Measurements from ENCODE around the gene CAPS2.
"Not testable (repeated sequence)": the region's sequence is repeated elsewhere in the genome, so short reads cannot be mapped to it uniquely, and the experiment has no call there.

Gene CAPS2

DNA sequence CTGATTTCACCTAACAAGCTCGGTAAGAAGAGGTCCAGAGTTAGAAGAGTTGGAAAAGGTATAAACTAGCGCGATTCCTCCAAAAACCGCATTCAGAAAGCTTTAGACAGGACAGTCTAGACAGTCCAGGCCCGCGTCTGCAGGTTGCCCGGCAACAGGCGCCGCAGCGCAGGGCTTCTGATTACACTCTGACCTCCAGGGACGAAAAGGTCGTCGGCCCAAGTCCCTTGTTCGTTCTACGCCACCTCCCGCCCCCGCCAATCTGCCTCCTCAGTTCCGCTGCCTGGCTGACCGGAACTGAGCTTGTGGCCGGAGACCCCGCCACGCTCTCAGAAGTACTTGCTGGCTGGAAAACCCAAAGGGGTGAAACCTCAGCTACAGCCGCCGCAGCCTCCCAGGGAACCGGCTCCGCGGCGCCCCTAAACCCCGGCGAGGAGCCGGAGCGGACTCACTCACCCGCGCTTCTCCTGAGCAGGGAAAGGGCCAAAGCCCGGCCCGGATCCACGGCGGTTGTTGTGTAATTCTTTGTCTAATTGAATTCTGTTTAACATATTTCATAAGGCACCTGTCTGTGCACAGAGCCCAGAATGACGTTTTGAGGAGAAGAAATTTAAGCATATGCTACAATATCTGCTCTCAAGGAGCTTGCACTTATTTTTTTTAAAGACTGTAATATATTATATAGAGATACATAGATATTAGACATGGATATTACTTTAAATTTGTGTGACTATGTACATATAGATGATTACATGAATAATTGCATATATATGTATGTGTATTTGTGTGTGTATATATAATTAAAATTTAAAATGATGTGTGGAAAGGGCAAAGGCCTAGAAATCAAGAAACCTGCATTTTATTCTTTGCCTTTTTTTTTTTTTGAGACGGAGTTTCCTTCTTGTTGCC, at the start of gene CAPS2:
Gene CAPS2 (minus strand): TSS at position 407 of the 909 bp plus-strand sequence. CDS start 3,826 bp downstream, outside the sequence.
- peak; percentile 16 to 42 for DNase-seq (ENCODE audit: low read depth in 2 of 2)

DNA sequence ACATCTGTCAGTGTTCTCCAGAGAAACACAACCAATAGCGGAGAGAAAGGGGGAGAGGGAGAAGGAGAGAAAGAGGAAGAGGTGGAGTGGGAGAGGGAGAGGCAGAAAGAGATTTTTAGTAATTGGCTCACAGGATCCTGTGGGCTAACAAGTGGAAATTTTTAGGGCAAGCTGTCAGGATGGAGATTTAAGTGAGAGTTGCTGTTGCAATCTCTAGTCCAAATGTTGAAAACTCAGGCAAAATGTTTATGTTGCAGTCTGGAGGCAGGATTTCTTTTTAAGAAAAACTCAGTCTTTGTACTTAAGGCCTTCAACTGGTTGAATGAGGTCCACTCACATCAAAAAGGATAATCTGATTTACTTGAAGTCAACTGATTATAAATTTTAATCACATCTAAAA, 48.2 kb upstream of the CAPS2 start:
- no peak for DNase-seq (ENCODE audit: low read depth in 2 of 2)

DNA sequence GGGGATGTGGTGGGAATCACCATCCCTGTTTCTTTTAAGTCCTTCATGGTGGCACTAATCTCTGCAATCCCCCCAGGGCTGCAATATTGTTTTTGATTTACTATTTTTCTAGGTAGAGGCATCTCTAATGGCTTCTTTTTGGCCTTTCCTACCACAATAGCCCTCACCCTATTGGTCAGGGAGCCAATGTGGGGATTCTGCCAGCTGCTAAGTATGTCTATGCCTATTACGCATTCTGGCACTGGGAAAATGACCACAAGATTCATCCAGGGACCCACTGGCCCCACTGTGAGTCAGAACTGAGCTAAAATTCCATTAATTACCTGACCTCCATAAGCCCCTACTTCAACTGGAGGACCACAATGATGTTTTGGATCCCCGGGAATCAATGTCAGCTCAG, 44.8 kb upstream of the CAPS2 start:
- no peak for DNase-seq (ENCODE audit: low read depth in 2 of 2)

DNA sequence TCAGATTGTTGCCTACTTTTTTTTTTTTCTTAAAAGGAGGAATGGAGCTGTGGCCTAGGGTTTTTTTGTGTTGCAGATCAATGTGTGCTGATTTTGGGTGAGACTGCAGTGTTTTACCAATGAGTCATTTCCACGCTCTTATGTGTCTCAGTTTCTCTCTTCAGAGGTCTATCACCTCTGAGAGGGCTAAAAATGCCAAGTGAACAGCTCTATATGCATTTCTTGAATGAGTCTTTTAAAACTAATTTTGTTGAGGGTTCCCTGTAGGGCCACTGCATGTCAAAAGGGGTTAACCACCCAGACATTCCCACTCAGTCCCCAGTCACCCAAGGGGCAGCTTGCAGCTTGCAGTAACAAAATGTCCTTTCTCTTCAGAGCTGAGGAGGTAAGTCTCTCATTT, 36.5 kb upstream of the CAPS2 start:
- no peak for DNase-seq (ENCODE audit: low read depth in 2 of 2)

DNA sequence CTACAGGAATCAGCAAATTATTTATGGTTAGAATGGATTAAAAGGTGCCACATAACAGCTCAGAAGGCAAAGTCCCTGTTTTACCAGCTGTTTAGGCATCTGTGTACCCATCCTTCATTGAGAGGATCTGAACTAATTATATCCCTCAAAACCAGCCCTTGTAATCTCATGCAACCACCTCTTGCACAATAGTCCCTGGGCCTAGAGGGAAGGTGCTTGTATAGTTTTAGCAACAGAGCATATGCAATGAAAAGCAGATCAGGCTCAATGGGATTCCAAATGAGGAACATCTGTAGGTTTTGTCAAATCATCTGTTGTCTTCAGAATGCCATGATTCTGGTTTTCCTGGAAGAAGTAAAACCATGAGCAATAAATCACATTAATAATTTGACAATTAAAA, 34.8 kb upstream of the CAPS2 start:
- DNase-seq (ENCODE audit: low read depth in 2 of 2): no peak

DNA sequence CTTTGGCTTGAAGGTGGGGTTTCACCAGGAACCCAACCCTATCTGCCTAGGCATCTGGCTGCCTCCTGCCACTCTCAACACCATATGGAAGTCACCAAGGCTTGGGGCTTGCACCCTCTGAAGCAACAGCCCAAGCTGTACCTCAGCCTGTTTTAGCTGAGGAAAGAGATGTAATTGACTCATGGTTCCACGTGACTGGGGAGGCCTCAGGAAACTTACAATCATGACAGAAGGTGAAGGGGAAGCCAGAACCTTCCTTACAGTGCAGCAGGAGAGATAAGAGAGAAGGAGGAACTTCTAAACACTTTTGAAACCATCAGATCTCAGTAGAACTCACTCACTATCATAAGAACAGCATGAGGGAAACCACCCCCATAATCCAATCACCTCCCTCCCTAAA, 31.3 kb upstream of the CAPS2 start:
- DNase-seq (ENCODE audit: low read depth in 2 of 2): no peak

DNA sequence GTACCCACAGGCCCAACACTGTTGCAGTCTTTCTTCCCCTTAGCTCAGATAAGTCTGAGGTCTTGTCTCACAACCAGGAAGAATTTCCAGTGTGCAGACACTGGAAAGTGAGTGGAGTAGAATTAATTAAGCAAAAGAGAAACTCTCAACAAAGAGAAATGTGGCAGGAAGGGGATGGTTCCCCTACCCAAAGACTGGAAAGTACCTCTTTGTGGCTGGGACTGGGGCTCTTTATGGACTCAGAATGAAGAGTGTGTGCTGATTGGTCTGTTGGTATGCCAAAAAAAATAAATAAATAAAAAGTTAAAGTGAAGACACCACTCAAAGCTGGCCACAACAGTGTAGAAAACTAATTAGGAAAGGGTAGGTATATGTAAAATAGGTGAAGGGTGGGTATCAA, 30.8 kb upstream of the CAPS2 start:
- DNase-seq (ENCODE audit: low read depth in 2 of 2): no peak

DNA sequence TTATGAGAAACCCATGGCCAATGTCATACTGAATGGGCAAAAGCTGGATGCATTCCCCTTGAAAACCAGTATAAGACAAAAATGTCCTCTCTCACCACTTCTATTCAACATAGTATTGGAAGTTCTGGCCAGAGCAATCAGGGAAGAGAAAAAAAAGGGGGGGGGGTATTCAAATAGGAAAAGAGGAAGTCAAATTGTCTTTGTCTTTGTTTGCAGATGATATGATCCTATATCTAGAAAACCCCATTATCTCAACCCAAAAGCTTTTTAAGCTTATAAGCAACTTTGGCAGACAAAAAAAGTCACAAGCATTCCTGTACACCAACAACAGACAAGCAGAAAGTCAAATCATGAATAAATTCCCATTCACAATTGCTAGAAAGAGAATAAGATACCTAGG, 23.9 kb upstream of the CAPS2 start:
- DNase-seq (ENCODE audit: low read depth in 2 of 2): no peak

DNA sequence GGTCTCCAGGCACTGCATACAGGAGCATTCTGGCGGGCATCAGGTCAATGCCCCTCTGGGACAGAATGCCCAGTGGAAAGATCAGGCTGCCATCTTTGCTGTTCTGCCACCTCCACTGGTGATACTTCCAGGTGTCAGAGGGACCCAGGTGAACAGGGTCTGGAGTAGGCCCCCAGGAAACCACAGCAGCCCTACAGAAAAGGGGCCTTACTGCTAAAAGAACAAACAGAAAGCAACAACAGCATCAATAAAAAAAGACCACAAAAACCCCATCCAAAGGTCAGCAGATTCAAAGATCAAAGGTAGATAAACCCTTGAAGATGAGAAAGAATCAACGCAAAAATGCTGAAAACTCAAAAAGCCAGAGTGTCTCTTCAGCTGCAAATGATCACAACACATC, 20.3 kb upstream of the CAPS2 start:
- DNase-seq (ENCODE audit: low read depth in 2 of 2): no peak

DNA sequence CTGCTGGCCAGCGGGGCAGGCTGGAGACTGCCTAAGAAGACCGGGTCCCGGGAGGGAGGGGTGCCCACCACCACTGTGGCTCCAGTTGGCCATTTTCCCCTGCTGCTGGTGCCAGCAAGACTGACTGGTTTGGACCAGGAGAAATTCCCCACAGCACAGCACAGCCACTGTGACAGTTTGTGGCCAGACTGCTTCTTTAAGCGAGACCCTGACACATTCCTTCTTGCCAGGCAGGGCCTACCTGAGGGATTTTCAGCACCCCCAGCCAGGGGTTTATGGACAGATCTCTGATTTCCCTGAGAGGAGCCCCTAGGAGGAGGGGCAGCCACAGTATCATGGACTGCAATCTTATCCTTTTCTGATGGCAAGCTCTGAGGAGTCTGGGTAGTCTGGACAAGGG, 19.8 kb upstream of the CAPS2 start:
- DNase-seq (ENCODE audit: low read depth in 2 of 2): no peak

DNA sequence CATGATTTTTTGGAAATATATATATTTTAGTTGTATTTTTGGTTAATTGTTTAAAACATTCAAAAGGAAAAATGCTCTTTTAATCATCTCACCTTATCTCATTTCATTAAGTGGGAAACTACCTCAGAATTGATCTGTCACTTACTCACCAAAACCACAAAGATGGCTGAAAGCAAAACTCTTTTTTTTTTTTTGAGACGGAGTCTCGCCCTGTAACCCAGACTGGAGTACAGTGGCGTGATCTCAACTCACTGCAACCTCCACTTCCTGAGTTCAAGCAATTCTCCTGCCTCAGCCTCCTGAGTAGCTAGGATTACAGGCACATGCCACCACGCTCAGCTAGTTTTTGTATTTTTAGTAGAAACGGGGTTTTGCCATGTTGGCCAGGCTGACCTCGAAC, 16.1 kb upstream of the CAPS2 start:
- not testable (repeated sequence) for DNase-seq (ENCODE audit: low read depth in 2 of 2)

DNA sequence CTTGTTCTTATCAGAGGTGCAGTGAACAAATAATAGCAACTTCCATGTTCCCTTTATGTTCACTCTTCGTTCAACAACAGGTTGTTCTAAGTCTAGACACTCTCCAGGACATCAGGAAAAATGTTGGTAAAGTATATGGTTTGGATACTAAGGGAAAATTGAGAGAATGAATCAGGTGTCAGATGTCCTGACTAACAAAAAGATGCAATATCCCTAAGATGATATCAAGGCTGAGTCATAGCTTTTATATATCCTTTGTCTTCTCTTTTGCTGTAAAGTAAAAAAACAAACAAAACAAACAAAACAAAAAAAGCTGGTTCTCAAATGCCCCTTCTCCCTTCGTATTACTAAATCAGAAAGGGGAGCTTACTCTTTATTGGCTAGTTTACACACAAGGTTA, 15.4 kb upstream of the CAPS2 start:
- DNase-seq (ENCODE audit: low read depth in 2 of 2): no peak

DNA sequence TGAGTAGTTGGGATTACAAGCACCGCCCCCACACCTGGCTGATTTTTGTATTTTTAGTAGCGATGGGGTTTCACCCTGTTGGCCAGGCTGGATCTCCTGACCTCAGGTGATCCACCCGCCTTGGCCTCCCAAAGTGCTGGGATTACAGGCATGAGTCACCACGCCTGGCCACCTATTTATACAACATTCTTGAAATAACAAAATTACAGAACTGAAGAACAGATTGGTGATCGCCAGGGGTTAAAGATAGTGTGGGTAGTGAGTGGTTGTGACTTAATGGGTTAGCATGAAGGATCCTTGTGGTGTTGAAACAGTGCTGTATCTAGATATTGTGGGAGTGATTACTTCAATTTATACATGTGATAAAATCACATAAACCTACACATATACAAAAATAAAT, 11.7 kb upstream of the CAPS2 start:
- DNase-seq (ENCODE audit: low read depth in 2 of 2): no peak

DNA sequence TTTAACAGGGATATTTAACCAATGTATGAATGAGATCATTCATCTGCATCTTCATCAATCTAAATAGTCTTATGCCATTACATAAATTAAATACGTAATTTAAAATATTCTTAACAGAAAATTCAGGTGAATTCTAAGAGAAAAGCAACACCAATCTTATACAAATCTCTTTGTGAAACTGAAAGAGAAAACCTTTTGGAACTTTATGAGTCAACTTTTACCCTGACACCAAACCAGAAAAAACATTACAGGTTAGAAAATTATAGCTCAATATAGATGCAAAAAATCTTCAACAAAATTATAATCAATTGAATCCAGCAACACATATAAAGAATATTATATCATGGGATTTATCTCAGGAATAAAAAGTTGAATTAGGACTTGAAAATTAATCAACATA, 7.8 kb upstream of the CAPS2 start:
- DNase-seq (ENCODE audit: low read depth in 2 of 2): no peak

DNA sequence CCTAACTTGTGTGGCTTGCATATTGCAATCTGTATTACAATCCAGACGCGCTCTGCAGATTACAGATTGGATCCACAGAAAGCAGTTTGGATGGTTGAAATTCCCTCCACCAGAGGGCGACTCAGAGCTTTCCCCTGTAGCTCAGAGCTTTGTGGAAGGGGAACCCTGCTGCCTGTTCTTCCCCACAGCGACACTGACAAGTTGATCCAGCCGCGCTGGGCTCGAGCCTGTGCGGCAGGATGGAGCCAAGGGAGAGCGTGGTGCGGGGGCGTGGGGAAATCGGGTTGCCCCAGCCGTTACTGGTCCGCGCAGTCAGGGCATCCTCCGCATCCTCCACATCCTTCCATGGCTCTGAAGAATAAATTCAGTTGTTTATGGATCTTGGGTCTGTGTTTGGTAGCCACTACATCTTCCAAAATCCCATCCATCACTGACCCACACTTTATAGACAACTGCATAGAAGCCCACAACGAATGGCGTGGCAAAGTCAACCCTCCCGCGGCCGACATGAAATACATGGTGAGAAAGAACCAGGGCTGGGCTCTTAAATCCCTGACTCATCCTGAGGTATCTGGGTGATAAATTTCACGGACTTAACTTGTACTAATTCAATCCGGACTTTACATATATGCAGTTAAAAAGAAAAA, 4.4 kb upstream of the CAPS2 start, which contains the start of gene GLIPR1L1:
Gene GLIPR1L1 (plus strand): TSS at position 287 of the 647 bp plus-strand sequence. CDS start 59 bp downstream, at position 346.
- peak; percentile 59 to 72 for DNase-seq (ENCODE audit: low read depth in 2 of 2)

DNA sequence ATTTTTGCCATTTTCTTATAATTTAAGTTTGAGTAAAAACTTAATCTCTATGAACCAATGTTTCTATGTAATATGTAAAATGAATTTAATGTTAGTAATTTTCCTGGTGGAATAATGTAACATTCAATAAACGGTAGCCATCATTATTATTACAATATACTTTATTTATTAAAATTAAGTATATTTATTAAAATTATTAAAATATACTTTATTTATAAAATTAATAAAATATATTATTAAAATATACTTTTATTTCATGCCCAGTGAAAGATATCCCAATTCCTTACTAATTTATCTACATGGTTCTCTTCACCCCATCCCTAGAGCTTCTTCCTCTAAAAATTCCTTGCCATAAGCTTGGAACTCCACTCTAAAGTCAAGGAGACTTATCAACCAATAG, 2.5 kb downstream of the CAPS2 start:
- DNase-seq (ENCODE audit: low read depth in 2 of 2): no peak

DNA sequence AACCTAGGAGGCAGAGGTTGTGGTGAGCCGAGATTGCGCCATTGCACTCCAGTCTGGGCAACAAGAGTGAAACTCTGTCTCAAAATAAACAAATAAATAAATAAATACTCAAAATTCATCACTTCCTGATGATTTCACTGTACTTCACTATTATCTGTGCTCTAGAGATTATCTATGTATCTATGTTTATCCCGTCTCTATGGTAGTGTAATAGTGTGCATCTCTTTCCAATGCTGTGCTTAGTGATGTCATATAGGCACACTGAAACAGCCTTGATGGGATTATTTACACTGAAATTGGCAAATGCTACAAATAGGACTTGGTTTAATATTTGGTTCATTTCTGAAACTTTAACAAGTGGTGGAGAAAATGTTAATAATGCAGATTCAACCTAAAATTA, 6.5 kb downstream of the CAPS2 start:
- DNase-seq (ENCODE audit: low read depth in 2 of 2): no peak

DNA sequence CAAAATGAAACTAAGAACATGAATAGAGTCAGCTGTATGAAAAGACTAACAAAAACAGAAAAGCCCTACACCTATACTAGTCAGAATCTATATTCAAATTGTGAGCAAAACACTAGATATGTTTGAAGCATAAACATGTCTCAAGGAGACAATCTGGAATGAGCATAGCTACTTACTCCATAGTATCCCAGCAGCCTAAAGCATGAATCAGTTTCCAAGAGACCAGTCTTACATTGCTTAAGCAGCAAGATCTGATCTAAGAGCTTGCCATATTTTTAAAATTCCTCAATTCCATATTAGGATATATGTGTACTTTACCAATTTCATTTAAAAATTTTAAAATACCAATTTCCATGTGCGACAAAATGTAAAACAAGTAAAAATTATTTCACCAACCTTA, 7.7 kb downstream of the CAPS2 start:
- DNase-seq (ENCODE audit: low read depth in 2 of 2): no peak

DNA sequence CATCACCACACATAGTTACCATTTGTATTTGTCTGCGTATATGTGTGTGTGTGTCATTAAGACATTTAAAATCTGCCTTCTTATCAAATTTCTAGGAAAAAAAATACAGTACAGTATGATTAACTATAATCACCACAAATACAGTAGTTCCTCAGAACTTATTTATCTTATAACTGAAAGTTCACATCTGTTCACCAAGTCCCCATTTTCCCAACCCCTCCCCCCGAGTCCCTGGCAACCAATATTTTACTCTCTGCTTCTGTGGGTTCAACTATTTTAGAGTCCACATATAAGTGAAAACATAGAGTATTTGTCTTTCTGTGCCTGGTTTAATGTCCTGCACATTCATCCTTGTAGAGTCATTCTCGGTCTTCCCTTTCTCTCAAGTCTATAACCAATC, 12.3 kb downstream of the CAPS2 start:
- DNase-seq (ENCODE audit: low read depth in 2 of 2): no peak

DNA sequence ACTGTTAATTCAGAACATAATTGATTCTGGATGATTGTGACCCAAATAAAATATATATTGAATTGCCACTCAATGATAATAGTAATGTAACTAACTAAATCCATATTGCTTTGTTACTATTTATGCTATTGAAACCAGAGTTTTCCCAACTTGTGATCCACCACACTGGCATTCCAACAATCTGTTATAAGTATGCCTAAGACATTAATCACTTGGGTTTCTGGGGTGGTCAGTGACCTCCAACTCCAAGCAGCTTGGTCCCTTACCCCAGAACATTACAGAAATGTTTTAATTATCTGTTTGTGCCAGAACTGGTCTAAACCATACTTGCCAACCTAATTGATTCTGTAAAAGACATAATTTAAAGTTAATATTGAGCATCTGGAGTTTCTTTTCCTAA, 14.6 kb downstream of the CAPS2 start:
- DNase-seq (ENCODE audit: low read depth in 2 of 2): no peak

DNA sequence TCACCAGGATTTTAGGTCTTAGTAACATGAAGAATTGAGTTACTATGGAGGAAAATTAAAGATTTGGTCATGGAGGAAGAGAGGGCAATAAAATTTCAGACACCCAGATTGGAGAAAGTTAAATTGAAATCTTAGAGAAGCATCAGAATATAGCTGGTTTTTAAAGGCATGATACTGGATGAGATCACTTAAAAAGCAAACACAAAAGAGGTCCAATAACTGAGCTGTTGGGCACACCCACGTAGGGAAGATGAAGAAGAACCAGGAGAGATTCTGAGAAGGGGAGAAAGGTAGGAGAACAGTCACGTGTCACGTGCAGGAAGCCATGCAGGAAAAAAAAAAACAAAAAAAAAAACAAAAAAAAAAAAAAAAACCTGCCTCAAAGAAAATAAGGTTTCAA, 18.8 kb downstream of the CAPS2 start:
- DNase-seq (ENCODE audit: low read depth in 2 of 2): no peak

DNA sequence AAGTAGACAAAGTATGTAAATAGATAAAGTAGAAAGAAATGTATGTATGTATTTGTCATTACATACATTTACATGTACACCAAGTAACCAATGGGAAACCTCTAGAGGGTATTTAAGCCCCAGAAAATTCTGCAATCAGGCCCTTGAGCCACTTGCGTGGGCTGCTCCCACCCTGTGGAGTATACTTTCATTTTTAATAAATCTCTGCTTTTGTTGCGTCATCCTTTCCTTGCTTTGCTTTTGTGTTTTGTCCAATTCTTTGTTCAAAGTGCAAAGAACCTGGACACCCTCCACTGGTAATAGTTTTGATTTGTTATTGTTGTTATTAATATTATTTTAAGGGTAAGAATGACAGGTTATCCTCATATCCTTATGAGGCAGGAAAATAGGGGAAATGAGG, 21.8 kb downstream of the CAPS2 start:
- no peak for DNase-seq (ENCODE audit: low read depth in 2 of 2)
